ENCODE data around the gene CDC7. TPM values are rescaled to one million over a fixed set of nuclear protein-coding genes. Genes with fewer than 3 reads are reported as not detected.

The CDC7 gene
- total RNA-seq, 1 donor from 2014 or later: 4.0 TPM

DNA sequence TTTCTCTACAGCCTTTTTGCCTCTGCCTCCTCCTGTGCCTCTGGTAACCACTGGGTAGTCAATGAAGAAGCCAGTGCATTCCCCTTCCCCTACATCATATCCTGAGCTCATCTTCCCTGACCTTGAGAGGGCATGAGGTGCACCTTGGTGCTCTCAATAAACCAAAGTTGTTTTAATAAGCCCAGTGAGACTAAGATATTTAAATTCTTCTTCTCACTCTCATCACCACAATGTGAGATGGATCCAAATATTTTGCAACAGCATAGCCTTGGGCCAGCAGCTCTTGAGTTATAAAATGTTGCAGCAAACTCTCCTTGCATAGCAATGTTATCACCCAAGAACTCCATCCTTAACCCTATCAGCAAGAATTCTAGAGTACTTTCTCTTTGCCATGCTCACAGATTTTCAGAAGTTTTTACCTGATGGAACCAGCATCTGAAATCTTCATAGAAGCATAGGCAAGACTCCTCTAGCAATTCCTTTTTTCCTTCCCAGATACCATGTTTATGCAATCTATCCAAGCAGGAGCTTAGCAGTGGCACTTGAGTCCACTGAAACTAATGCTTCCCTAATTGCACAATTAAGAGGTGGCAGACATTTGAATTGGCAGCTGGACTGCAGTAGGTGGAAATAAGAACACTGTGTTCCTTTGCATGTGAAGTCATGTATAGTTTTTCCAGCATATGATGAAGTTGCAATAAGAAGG, 36.8 kb downstream of the CDC7 start:
- H3K27ac Mint-ChIP-seq (ENCODE audit: unreplicated experiment): no peak overlapping the region
- H4K20me1 ChIP-seq (ENCODE audit: insufficient read depth, low read length): no peaks in the 10 kb centered on the region
- H3K36me3 Mint-ChIP-seq (ENCODE audit: low read depth, unreplicated experiment): no peaks in the 10 kb centered on the region

DNA sequence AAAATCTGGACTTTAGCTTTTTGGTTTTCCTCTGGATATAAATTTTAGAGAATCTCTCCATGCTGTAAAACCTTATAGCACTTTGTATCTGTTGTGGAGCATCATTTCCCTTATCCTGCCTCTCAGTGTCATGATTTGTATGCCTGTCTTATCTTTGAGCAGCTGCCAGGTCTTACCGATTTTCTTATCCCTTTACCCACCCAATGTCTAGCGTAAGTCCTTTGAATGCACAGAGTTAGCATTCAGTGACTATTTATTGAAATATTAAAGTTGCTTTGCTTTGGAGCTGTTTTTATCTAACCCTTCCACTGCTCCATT, 37.3 kb downstream of the CDC7 start:
- H4K20me1 ChIP-seq (ENCODE audit: insufficient read depth, low read length): no peaks in the 10 kb centered on the region
- H3K79me2 ChIP-seq (ENCODE audit: insufficient read depth, low read length): no peaks in the 10 kb centered on the region
- peaks cover 4% of the 10 kb centered on the region for H3K4me1 Mint-ChIP-seq (ENCODE audit: low read depth, unreplicated experiment)
- no peak overlapping the region for H2AFZ ChIP-seq (ENCODE audit: low read depth, low read length)
- no peak overlapping the region for H3K27ac ChIP-seq (ENCODE audit: low read depth, low read length)
- H3K27me3 Mint-ChIP-seq (ENCODE audit: low read depth, unreplicated experiment): peaks cover 35% of the 10 kb centered on the region
- peaks cover 7% of the 10 kb centered on the region for H3K9me3 Mint-ChIP-seq (ENCODE audit: unreplicated experiment)
- H3K27ac Mint-ChIP-seq (ENCODE audit: unreplicated experiment): no peak overlapping the region
- H3K36me3 Mint-ChIP-seq (ENCODE audit: low read depth, unreplicated experiment): no peaks in the 10 kb centered on the region
- H3K27me3 ChIP-seq (ENCODE audit: insufficient read depth, low read length): peaks cover 13% of the 10 kb centered on the region
- H3K4me1 ChIP-seq (ENCODE audit: insufficient read depth, low read length): no peaks in the 10 kb centered on the region
- H3K4me3 Mint-ChIP-seq (ENCODE audit: unreplicated experiment): no peak overlapping the region
- no peak for FAIRE-seq
- TF ChIP-seq, protein P1, sequence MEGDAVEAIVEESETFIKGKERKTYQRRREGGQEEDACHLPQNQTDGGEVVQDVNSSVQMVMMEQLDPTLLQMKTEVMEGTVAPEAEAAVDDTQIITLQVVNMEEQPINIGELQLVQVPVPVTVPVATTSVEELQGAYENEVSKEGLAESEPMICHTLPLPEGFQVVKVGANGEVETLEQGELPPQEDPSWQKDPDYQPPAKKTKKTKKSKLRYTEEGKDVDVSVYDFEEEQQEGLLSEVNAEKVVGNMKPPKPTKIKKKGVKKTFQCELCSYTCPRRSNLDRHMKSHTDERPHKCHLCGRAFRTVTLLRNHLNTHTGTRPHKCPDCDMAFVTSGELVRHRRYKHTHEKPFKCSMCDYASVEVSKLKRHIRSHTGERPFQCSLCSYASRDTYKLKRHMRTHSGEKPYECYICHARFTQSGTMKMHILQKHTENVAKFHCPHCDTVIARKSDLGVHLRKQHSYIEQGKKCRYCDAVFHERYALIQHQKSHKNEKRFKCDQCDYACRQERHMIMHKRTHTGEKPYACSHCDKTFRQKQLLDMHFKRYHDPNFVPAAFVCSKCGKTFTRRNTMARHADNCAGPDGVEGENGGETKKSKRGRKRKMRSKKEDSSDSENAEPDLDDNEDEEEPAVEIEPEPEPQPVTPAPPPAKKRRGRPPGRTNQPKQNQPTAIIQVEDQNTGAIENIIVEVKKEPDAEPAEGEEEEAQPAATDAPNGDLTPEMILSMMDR (IDR thresholded peaks at IDR 0.05; ENCODE audit: insufficient read depth, low read depth, low read length): no peak
- no peak for TF ChIP-seq EZH2 (IDR thresholded peaks at IDR 0.05; ENCODE audit: insufficient read depth, low read length)
- H3K36me3 ChIP-seq (ENCODE audit: insufficient read depth, low read length): no peaks in the 10 kb centered on the region
- H3K4me3 ChIP-seq (ENCODE audit: insufficient read depth, low read depth, low read length): no peak overlapping the region
- no peak overlapping the region for H3K9ac ChIP-seq (ENCODE audit: low read length)
- H3K9me3 ChIP-seq (ENCODE audit: insufficient read depth, low read depth, low read length): no peaks in the 10 kb centered on the region
- DNase-seq (ENCODE audit: low read depth): no peak
- no peak overlapping the region for H3K4me2 ChIP-seq (ENCODE audit: low read length)

More for the DNA sequence above, 36.8 kb downstream of the CDC7 start:
- H3K4me3 ChIP-seq (ENCODE audit: insufficient read depth, low read depth, low read length): no peak overlapping the region
- DNase-seq (ENCODE audit: low read depth) (peak; percentile 77), FAIRE-seq (peak; percentile 32)
- H3K4me3 Mint-ChIP-seq (ENCODE audit: unreplicated experiment): no peak overlapping the region
- no peak overlapping the region for H3K4me2 ChIP-seq (ENCODE audit: low read length)
- no peaks in the 10 kb centered on the region for H3K36me3 ChIP-seq (ENCODE audit: insufficient read depth, low read length)
- no peak overlapping the region for H3K27ac ChIP-seq (ENCODE audit: low read depth, low read length)
- no peaks in the 10 kb centered on the region for H3K9me3 ChIP-seq (ENCODE audit: insufficient read depth, low read depth, low read length)
- no peaks in the 10 kb centered on the region for H3K4me1 ChIP-seq (ENCODE audit: insufficient read depth, low read length)
- TF ChIP-seq, protein P1 (IDR thresholded peaks at IDR 0.05; ENCODE audit: insufficient read depth, low read depth, low read length): no peak
- no peak for TF ChIP-seq EZH2 (IDR thresholded peaks at IDR 0.05; ENCODE audit: insufficient read depth, low read length)
- H3K27me3 ChIP-seq (ENCODE audit: insufficient read depth, low read length): peaks cover 13% of the 10 kb centered on the region
- peaks cover 7% of the 10 kb centered on the region for H3K9me3 Mint-ChIP-seq (ENCODE audit: unreplicated experiment)
- peaks cover 36% of the 10 kb centered on the region for H3K27me3 Mint-ChIP-seq (ENCODE audit: low read depth, unreplicated experiment)
- no peak overlapping the region for H3K9ac ChIP-seq (ENCODE audit: low read length)
- no peaks in the 10 kb centered on the region for H3K79me2 ChIP-seq (ENCODE audit: insufficient read depth, low read length)
- H2AFZ ChIP-seq (ENCODE audit: low read depth, low read length): no peak overlapping the region
- peaks cover 4% of the 10 kb centered on the region for H3K4me1 Mint-ChIP-seq (ENCODE audit: low read depth, unreplicated experiment)

DNA sequence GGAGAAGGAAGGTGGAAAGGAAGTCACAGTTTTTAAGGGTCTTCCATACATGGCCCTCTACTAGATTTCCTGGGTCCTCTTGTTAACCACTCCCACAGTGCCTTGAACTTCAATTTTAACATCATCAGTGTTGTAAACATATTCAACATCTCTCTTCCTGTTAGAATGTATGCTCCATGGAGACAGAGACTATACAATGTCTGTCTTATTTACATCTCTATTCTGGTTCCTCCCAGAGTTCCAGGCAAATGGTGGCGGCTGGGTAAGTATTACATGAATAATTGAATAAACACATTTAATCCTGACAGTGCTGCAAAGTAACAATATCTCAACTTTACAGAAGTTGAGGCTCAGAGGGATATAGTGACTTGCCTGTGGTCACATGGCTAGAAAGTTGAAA, 40.3 kb downstream of the CDC7 start:
- H3K27ac ChIP-seq (ENCODE audit: low read depth, low read length): no peak overlapping the region
- no peaks in the 10 kb centered on the region for H3K9me3 ChIP-seq (ENCODE audit: insufficient read depth, low read depth, low read length)
- H3K9ac ChIP-seq (ENCODE audit: low read length): no peak overlapping the region
- no peak overlapping the region for H3K4me3 Mint-ChIP-seq (ENCODE audit: unreplicated experiment)
- H3K27me3 Mint-ChIP-seq (ENCODE audit: low read depth, unreplicated experiment): peaks cover 41% of the 10 kb centered on the region
- no peak overlapping the region for H2AFZ ChIP-seq (ENCODE audit: low read depth, low read length)
- no peaks in the 10 kb centered on the region for H3K79me2 ChIP-seq (ENCODE audit: insufficient read depth, low read length)
- H3K4me1 Mint-ChIP-seq (ENCODE audit: low read depth, unreplicated experiment): peaks cover 4% of the 10 kb centered on the region
- no peak for TF ChIP-seq EZH2 (IDR thresholded peaks at IDR 0.05; ENCODE audit: insufficient read depth, low read length)
- TF ChIP-seq, protein P1 (IDR thresholded peaks at IDR 0.05; ENCODE audit: insufficient read depth, low read depth, low read length): no peak
- no peaks in the 10 kb centered on the region for H4K20me1 ChIP-seq (ENCODE audit: insufficient read depth, low read length)
- DNase-seq (ENCODE audit: low read depth) (no peak), FAIRE-seq (no peak)
- H3K27ac Mint-ChIP-seq (ENCODE audit: unreplicated experiment): no peak overlapping the region
- no peaks in the 10 kb centered on the region for H3K36me3 ChIP-seq (ENCODE audit: insufficient read depth, low read length)
- H3K4me2 ChIP-seq (ENCODE audit: low read length): no peak overlapping the region
- peaks cover 18% of the 10 kb centered on the region for H3K27me3 ChIP-seq (ENCODE audit: insufficient read depth, low read length)
- no peaks in the 10 kb centered on the region for H3K36me3 Mint-ChIP-seq (ENCODE audit: low read depth, unreplicated experiment)
- H3K9me3 Mint-ChIP-seq (ENCODE audit: unreplicated experiment): peaks cover 7% of the 10 kb centered on the region
- no peaks in the 10 kb centered on the region for H3K4me1 ChIP-seq (ENCODE audit: insufficient read depth, low read length)
- no peak overlapping the region for H3K4me3 ChIP-seq (ENCODE audit: insufficient read depth, low read depth, low read length)

All from astrocyte (in vitro differentiated cells and primary cell).